ENCODE measurements around the gene PRKCE. TPM values are rescaled to one million over a fixed set of nuclear protein-coding genes. Genes with fewer than 3 reads are reported as not detected.

Gene PRKCE
- total and polyA plus RNA-seq, 2 donors (not counting 3 experiments of a cell fraction or from before 2014, with no cell fraction given) = 27.9 to 33.9 TPM

GRCh38 chr2:45938649-45939511 is 287.4 kb downstream of the PRKCE start:
- peak; percentile 97 for FAIRE-seq
- no peak for TF ChIP-seq EZH2 (IDR thresholded peaks at IDR 0.05; ENCODE audit: borderline replicate concordance, low read depth, low read length, severe bottlenecking)
- peak; percentile 78 for TF ChIP-seq FOS (IDR thresholded peaks at IDR 0.05; ENCODE audit: borderline replicate concordance, insufficient read depth, low read length)
- TF ChIP-seq MYC (IDR thresholded peaks at IDR 0.05; ENCODE audit: low read depth, low read length) = peak; percentile 12
- peak; percentile 65 for TF ChIP-seq JUN (IDR thresholded peaks at IDR 0.05; ENCODE audit: borderline replicate concordance, insufficient read depth, insufficient read length, low read depth)
- TF ChIP-seq CTCF (IDR thresholded peaks at IDR 0.05; ENCODE audit: extremely low read depth in 1 of 2, insufficient read depth in 1 of 2, low read depth in 1 of 2, low read length in 2 of 2) = no peak
- peak; percentile 85 for TF ChIP-seq POLR2AphosphoS5 (IDR thresholded peaks at IDR 0.05; ENCODE audit: insufficient read depth, low read depth, low read length)
- no peak overlapping the region for H3K4me3 ChIP-seq (replicated peaks in 1 of 3; ENCODE audit: insufficient read depth in 1 of 3, low read depth in 1 of 3, low read length in 3 of 3)
- BruUV-seq (replicated peaks) = no TSS peak
- H3K9me1 ChIP-seq (replicated peaks; ENCODE audit: control insufficient read depth, extremely low read depth, insufficient read depth, low read length) = no peaks in the 10 kb centered on the region
- POLR2A ChIA-PET = interaction anchor here (0.7 to 1.0 kb wide), 2 partner anchors 53 to 313 kb away, joined by 3 to 4 read pairs; no protein-coding TSS in a partner anchor
- H2AFZ ChIP-seq (ENCODE audit: low read depth, low read length) = no peak overlapping the region
- peaks cover 42% of the 10 kb centered on the region for H3K4me1 ChIP-seq (ENCODE audit: control insufficient read depth, extremely low read depth, insufficient read depth, low read length)
- no peaks in the 10 kb centered on the region for H3K36me3 ChIP-seq (ENCODE audit: control insufficient read depth in 2 of 2, extremely low read depth in 1 of 2, insufficient read depth in 2 of 2, low read length in 2 of 2)
- DNase-seq (ENCODE audit: low read depth, low spot score) = peak; percentile 86
- dilution Hi-C loops (cut with MboI; ENCODE audit: extremely low pct_ligation_motif_present, low sequenced_read_pairs) = no loop called here
- H3K27ac ChIP-seq (ENCODE audit: insufficient read depth, low read depth, low read length) = peak overlapping the region; percentile 81
- CTCF ChIA-PET = interaction anchor here (0.7 to 1.6 kb wide), 4 partner anchors 55 to 354 kb away, joined by 3 to 4 read pairs (median 4); no protein-coding TSS in a partner anchor
- no peaks in the 10 kb centered on the region for H3K27me3 ChIP-seq (ENCODE audit: control insufficient read depth in 2 of 2, insufficient read depth in 2 of 2, low read length in 2 of 2)
- peak overlapping the region; percentile 66 for H3K4me2 ChIP-seq (ENCODE audit: insufficient read depth, low read length)
- no peaks in the 10 kb centered on the region for H3K9me3 ChIP-seq (replicated peaks; ENCODE audit: control insufficient read depth, insufficient read depth, low read length)
- H3K9ac ChIP-seq (replicated peaks; ENCODE audit: extremely low read depth, insufficient read depth, low read length) = peak overlapping the region; percentile 41
- intact Hi-C loops (cut with micrococcal nuclease) = loop anchor here (1.0 kb wide), 1 partner anchor 25 kb away; no protein-coding TSS in a partner anchor
- H3K79me2 ChIP-seq (ENCODE audit: control insufficient read depth, insufficient read depth, low read length) = no peaks in the 10 kb centered on the region
- no peaks in the 10 kb centered on the region for H4K20me1 ChIP-seq (replicated peaks; ENCODE audit: control insufficient read depth, extremely low read depth, insufficient read depth, low read length)
